OCI-LY7 (cell line): ENCODE results near the gene FAM78A.

Experiments
- EZH2phosphoT487 ChIP-seq: fragments of 200-600 bp; sonication (generic); IDR thresholded peaks from 2 replicates; pipeline ENCODE4 v1.6.1; 2018; ENCODE audit warnings: low read depth, borderline replicate concordance, mild to moderate bottlenecking, mixed run types, antibody characterized with exemption, low read length, moderate library complexity, mixed read lengths
- TF ChIP-seq, protein P1 (sequence below): fragments of 200-600 bp; sonication (generic); conservative IDR thresholded peaks from 2 replicates; pipeline ENCODE4 v1.5.1; 2014; ENCODE audit warnings: mild to moderate bottlenecking, antibody characterized with exemption, low read length, moderate library complexity, mixed read lengths

- TF ChIP-seq, protein P1, sequence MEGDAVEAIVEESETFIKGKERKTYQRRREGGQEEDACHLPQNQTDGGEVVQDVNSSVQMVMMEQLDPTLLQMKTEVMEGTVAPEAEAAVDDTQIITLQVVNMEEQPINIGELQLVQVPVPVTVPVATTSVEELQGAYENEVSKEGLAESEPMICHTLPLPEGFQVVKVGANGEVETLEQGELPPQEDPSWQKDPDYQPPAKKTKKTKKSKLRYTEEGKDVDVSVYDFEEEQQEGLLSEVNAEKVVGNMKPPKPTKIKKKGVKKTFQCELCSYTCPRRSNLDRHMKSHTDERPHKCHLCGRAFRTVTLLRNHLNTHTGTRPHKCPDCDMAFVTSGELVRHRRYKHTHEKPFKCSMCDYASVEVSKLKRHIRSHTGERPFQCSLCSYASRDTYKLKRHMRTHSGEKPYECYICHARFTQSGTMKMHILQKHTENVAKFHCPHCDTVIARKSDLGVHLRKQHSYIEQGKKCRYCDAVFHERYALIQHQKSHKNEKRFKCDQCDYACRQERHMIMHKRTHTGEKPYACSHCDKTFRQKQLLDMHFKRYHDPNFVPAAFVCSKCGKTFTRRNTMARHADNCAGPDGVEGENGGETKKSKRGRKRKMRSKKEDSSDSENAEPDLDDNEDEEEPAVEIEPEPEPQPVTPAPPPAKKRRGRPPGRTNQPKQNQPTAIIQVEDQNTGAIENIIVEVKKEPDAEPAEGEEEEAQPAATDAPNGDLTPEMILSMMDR = no peak
- TF ChIP-seq EZH2phosphoT487 = no peak
These were observed 61.9 kb downstream of the FAM78A start for GRCh38 chr9:131214286-131214856.
